Measurements from ENCODE around the gene WDR64.
"Not testable (repeated sequence)": the region's sequence is repeated elsewhere in the genome, so short reads cannot be mapped to it uniquely, and the experiment has no call there.

The WDR64 gene

GRCh38 chr1:241813768-241814320, 161.8 kb downstream of the WDR64 start:
- DNase-seq: no peak

DNA sequence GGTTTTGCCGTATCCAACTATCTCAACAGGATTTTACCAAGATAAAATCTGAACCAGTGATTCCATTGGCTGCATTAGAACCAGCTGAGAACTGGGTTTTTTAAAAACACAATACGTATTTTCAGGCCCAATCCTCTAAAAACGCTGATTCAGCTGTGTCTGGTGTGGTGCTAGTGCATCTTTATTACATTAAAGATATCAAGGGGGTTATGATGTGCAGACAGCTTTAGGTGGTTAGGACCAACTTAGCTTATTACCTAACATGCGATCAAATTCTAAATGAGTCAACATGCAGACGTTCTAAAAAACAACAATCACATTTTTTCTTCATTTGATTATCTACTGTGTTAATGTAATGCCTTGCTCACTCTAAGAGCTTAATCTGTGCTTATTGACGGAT, 163.9 kb downstream of the WDR64 start:
- DNase-seq: no peak

DNA sequence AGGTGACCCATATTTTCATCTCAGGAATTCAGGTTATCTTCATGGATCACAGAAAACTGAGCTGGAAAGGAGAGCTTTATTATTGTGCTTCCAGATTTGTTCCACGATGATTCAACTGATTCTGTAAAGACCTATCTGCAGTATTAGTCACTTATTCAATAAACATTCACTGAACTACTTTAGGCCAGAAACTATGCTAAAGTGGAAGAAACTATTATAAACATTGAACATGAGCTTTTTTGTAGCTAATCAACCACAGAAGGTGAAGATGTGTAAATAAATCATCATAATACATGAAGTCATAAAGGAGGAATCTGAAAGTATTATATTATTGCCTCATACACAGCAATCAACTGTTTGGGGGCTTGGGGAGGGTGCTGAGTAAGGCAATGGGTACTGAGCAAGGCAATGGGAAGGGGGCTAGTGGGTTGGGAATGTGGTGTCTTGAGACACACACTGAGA, 165.3 kb downstream of the WDR64 start:
- no peak for DNase-seq

- no peak for DNase-seq
Measured at GRCh38 chr1:241817956-241818612, 166.0 kb downstream of the WDR64 start.

- no peak for DNase-seq
Measured at GRCh38 chr1:241819340-241819866, 167.3 kb downstream of the WDR64 start.

DNA sequence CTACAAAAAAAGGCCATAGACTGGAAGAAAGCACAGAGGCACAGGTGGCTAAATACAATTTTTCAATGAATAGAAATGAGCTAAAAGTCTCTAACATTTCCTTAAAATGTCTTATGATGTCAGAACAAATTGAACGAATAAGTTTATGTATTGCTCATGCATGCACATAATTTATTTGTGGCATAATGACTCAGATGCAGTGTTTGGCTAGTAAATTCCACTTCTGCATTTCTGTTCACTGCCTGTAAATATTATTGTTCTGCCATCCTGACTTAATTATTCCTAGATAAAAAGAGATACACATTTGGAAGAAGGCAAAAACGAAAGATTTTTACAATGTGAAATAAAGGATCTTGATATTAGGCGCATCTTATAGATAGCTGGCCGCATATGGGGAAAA, 169.3 kb downstream of the WDR64 start:
- DNase-seq: no peak

DNA sequence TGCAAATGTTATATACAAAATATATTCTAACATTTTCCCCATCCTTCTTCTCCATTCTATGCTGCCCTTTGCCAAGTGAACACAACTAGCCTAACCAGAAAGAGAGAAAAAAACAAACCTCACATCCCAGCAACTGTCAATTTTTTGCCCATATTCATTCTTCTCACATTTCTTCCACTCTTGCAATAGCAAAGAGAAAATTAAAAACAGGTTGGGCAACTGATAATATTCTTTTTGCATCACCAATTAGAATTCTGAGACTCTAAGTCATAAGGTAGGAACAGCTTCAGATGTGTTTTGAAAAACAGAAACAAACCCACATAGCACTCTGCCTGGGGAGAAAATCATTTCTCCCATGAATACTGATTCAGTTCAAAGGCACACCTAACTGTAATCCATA, 170.8 kb downstream of the WDR64 start:
- no peak for DNase-seq

DNA sequence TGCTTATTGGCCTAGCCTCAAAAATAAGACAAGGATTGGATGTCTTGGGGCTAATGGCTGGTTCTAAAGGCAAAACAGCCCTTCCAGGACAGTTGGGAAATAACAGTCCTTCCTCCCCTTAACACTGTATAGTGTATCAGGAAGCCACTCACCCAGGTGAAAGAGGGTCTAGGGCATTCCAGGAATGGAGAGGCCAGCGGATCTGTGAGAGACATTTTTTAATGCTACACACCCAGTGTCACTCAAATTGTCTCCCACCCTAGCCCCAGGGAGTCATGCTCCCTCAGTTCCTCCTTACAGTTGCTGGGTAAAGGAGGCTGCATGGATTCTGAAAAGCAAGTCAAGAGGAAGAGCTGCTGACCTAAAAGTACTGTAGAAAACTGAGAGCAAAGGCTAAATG, 171.8 kb downstream of the WDR64 start:
- DNase-seq: no peak

- DNase-seq: no peak
Measured at GRCh38 chr1:241825581-241825980, 173.5 kb downstream of the WDR64 start.

DNA sequence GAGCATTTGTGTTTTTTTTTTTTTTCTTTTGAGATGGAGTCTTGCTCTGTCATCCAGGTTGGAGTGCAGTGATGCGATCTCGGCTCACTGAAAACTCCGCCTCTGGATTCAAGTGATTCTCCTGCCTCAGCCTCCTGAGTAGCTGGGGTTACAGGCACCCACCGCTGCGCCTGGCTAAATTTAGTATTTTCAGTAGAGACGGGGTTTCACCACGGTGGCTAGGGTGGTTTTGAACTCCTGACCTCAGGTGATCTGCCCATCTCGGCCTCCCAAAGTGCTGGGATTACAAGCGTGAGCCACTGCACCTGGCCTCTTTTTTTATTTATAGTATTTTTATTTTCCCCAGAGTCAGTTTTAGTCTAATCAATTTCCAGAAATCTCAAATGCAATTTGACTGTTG, 174.5 kb downstream of the WDR64 start:
- DNase-seq: not testable (repeated sequence)

DNA sequence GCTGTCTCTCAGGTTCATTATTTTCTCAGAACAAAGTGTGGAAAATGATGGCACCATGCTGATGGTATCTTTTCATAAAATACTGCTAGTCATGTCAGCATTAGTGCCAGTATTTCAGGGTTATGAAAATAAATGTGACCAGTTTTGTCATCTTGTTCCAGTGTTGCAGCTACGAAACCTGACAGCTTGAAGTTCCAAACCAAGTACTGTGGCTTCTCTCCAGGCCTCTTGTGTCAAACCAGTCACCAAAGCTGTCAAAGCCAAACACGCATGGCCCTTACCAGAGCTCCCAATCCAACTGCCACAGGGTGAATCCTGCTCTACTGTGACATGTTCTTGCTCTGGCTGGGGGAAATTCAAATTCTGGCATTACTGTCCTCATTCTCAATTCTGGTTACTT, 175.2 kb downstream of the WDR64 start:
- DNase-seq: no peak

DNA sequence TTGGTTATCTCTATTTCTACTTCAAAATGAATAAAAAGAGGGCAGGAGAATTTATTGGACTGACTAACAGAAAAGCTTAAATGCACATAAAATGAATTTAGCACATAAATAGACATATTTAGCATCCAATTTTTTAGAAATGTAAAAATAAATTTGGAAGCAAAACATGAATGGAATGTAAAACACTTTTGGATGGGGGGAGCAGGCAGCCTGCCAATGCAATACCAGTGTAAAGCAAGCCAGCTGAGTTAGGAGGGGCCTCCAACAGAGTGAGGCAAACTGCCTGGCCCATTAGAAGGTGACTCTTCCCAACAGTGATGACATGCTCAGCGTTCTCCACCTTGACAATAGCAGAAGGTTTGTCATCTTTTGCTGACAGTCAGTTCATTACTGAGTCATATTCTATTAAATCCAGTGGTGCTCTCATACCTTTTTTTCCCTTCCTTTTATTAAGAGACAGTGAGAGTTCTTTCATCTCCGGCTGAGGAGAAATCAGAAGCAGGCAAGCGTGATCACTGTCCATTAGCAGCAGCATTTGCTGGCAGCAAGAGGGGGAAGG, 176.5 kb downstream of the WDR64 start:
- DNase-seq: no peak

DNA sequence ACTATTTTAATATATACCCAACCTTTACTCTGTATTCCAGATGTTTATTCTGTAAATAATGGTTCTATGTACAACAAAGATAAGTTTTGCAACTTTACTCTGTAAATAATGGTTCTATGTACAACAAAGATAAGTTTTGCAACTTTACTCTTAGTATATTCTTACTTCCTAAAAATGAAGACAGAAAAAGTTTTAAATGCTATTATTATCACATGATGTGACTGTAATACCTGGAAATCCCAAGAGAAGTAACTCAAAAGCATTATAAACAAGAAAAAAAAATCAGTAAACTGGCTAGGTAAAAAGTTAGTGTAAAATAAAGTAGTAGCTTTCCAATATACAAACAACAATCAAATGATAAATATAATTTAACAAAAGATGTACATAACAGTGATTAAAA, 177.4 kb downstream of the WDR64 start:
- no peak for DNase-seq

- no peak for DNase-seq
Measured at GRCh38 chr1:241834733-241835377, 182.8 kb downstream of the WDR64 start.

- DNase-seq: no peak
Measured at GRCh38 chr1:241836941-241837340, 184.9 kb downstream of the WDR64 start.

DNA sequence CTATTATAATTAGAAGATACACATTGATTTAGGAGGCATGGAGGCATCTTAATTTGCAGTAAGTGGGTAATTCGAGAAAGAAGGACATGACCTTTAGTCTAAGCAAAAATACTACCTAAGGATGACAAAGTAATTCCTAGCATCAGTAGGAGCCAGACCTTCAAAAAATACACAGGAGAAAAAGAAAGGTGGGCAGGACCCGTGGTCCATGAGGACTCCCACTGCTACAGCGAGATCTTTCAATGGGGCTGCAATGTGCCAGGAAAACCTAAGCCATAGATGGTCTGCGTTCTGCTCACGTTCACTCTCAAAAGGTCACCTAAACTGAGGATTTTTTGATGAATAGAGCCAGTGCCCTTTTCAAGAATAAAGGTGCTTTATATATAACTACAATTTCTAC, 185.3 kb downstream of the WDR64 start:
- DNase-seq: no peak

DNA sequence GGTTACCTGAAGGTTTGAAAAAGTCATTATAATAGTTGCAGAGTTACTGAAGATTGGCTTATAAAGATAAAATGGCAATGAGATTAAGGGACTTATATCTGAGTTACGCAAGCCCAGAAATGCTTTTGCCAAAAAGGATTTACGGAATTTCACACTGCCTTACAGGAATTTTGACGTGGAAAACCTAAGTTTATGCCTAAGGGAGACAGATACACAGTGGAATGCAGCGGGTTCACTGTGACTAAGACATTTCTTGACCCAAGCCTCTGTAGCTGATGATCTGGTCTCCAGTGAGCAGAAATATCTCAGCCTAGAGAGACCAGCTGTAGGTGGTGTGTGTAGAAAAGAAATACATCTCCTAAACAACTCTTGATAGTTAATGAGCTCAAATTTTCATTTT, 185.8 kb downstream of the WDR64 start:
- DNase-seq: no peak

DNA sequence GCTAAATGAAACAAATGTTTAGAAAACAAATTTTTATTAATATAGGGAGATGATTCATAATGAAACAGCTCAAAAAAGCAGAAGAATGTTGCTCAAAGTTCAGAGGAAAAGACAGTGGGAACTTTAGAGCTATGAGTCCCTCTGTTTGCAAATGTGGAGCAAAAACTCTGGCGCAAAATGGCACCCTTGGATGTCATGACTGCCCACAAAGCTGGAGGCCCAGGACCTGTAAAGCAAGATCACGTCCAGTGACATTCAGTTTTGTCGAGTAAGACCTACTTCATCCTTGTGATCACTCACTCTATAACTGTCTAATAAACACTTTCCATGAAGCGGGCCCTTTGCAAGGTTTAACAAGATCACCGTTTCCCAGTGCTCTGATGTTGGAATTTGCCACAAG, 186.8 kb downstream of the WDR64 start:
- no peak for DNase-seq

- DNase-seq: no peak
Measured at GRCh38 chr1:241839369-241839979, 187.4 kb downstream of the WDR64 start.

DNA sequence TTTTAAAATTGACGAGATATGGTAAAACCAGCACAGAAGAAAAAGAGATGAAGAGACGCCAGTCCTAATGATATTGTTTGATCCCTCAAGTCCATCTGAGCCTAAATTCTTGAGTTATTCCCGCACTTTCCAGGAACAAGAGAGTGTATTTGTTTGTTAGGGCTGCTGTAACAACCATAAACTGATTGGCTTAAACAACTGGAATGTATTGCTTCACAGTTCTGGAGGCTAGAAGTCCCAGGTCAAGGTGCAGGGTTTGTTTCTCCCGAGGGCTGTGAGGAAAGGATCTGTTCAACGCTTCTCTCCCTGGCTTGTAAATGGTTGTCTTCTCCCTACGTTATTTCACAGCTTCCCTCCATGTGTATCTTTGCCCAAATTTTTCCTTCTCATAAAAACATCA, 188.1 kb downstream of the WDR64 start:
- no peak for DNase-seq

DNA sequence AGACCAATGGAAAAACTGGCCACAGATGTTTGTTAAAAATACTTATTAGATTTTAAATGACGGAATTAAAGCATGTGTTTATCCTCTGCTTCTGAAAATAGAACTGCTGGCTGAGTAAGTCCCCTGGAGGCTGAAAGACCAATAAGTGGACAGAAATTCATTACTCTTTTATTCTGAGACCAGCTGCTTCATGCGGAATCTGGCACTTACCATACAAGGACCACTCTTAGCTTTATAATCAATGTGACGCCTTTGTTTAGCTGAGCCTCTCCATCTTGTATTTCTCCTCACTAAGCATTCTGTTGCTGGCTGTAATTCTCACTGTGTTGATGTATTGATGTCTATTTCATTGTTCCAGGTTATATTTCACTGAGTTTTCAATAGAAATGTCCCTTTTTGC, 189.6 kb downstream of the WDR64 start:
- DNase-seq: peak; percentile 36

DNA sequence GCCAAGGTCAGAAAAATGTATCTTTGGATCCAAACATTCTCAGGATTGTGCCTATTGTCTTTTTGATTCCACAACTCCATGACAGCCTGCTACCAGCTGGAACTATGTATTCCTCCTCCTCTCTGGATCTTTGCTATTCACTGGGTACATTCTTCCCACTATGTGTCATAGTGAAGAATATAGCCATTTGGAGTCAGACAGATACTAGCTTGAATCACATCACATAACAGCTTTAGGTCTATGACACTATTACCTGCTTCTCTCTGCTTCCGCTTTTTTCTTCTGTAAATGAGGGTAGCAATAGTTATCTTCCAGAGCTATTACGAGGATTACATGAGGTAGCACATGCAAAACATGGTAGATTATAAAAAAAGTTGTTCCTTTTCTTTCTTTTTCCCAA, 190.5 kb downstream of the WDR64 start:
- no peak for DNase-seq

- no peak for DNase-seq
Measured at GRCh38 chr1:241844593-241844992, 192.5 kb downstream of the WDR64 start.

DNA sequence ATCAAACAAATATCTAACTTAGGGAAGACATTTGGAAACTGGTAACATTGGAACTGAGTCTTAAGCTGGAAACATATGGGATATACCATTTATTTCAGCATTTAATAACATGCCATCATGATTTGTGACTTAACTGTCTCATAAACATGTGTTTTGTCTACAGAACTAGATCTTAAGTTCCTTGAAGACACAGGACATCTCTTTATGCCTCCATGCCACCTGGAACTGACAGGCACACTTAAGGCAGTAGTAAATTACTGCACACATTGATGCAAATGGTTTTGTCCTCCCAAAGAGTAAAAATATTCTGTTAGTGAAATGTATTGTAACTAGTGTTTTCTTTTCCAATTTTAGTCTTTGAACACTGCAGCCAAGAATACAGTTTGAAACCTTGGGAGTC, 194.3 kb downstream of the WDR64 start:
- DNase-seq: no peak

All from NCI-H1417 treated with DMSO at 0.1 percent for 48 hours (cell line).